Endothelial cell of umbilical vein (primary cell): ENCODE results near the gene SLC12A6. TPM values are rescaled to one million over a fixed set of nuclear protein-coding genes. Genes with fewer than 3 reads are reported as not detected.

Source experiments
- BruUV-seq: library from RNA; stranded (reverse); fragments of 400-500 nt; replicated peaks from 2 replicates; lab custom pipeline; 2021; lab: Mats Ljungman, UMichigan
- CTCF ChIA-PET: fragments of 300-600, 350-600 bp; sonication (Branson Sonifier 250); formaldehyde crosslinking; loops from one replicate; lab custom pipeline; 2021; ENCODE audit warnings: antibody characterized with exemption, inconsistent platforms; lab: Charles Lee
- POLR2A ChIA-PET: fragments of 300-600, 350-600 bp; sonication (Branson Sonifier 250); formaldehyde crosslinking; loops from one replicate; lab custom pipeline; 2021; ENCODE audit warnings: antibody characterized with exemption, inconsistent platforms; lab: Charles Lee
- DNase-seq: peaks from one replicate; pipeline ENCODE4 v3.0.0-alpha.2; 2011; ENCODE audit warnings: low read depth, low spot score
- FAIRE-seq: peaks from 2 replicates; lab custom pipeline; 2011; peaks lifted over from hg19 to GRCh38; lab: Jason Lieb, UNC
- H2AFZ ChIP-seq: 2 replicates; pipeline ENCODE4 v1.6.0; 2012; ENCODE audit warnings: low read depth, low read length, control low read depth, inconsistent platforms
- H3K27ac ChIP-seq: 2 replicates; pipeline ENCODE4 v1.5.1; 2011; ENCODE audit warnings: low read depth, mild to moderate bottlenecking, control low read depth, low read length, moderate library complexity; ENCODE audit not compliant: insufficient read depth
- H3K27me3 ChIP-seq, 2 experiments: 2 replicates each; pipeline versions ENCODE4 v1.6.0 to v1.6.1; 2011; ENCODE audit warnings: low read length in 2 of 2, mixed read lengths in 1 of 2; ENCODE audit not compliant: control insufficient read depth in 2 of 2, insufficient read depth in 2 of 2
- H3K36me3 ChIP-seq, 2 experiments: 2 replicates in 1 of 2; 3 replicates in 1 of 2; pipeline ENCODE4 v1.5.1; 2011; ENCODE audit warnings: low read length in 2 of 2, mild to moderate bottlenecking in 1 of 2, moderate library complexity in 1 of 2; ENCODE audit not compliant: control insufficient read depth in 2 of 2, insufficient read depth in 2 of 2; ENCODE audit errors: extremely low read depth in 1 of 2
- H3K4me1 ChIP-seq: 3 replicates; pipeline ENCODE4 v1.5.1; 2011; ENCODE audit warnings: mild to moderate bottlenecking, low read length; ENCODE audit not compliant: control insufficient read depth, insufficient read depth; ENCODE audit errors: extremely low read depth
- H3K4me2 ChIP-seq: 2 replicates; pipeline ENCODE4 v1.6.1; 2011; ENCODE audit warnings: low read length, control low read depth, mixed read lengths; ENCODE audit not compliant: insufficient read depth
- H3K4me3 ChIP-seq, 3 experiments: fragments of 200-600 bp in 1 of 3; sonication (generic), shearing (Covaris generic) in 1 of 3; replicated peaks in 1 of 3; 2 replicates each; pipeline ENCODE4 v1.5.1; 2011 to 2016; ENCODE audit warnings: control low read depth in 3 of 3, low read length in 3 of 3, mild to moderate bottlenecking in 2 of 3, inconsistent platforms in 1 of 3, low read depth in 1 of 3, moderate library complexity in 1 of 3; ENCODE audit not compliant: insufficient read depth in 1 of 3
- H3K79me2 ChIP-seq: 2 replicates; pipeline ENCODE4 v1.6.0; 2012; ENCODE audit warnings: low read length, inconsistent platforms; ENCODE audit not compliant: control insufficient read depth, insufficient read depth
- H3K9ac ChIP-seq: replicated peaks from 2 replicates; pipeline ENCODE3; 2011; ENCODE audit warnings: low read length, control low read depth; ENCODE audit not compliant: insufficient read depth; ENCODE audit errors: extremely low read depth
- H3K9me1 ChIP-seq: replicated peaks from 3 replicates; pipeline ENCODE4 v1.6.0; 2011; ENCODE audit warnings: mild to moderate bottlenecking, low read length; ENCODE audit not compliant: control insufficient read depth, insufficient read depth; ENCODE audit errors: extremely low read depth
- H3K9me3 ChIP-seq: replicated peaks from 2 replicates; pipeline ENCODE4 v1.5.1; 2012; ENCODE audit warnings: low read length, inconsistent platforms; ENCODE audit not compliant: control insufficient read depth, insufficient read depth
- H4K20me1 ChIP-seq: replicated peaks from 2 replicates; pipeline ENCODE3; 2011; ENCODE audit warnings: mild to moderate bottlenecking, low read length; ENCODE audit not compliant: control insufficient read depth, insufficient read depth; ENCODE audit errors: extremely low read depth
- CTCF ChIP-seq, 2 donors: IDR thresholded peaks; 1 replicate in 1 of 2; 2 replicates in 1 of 2; pipeline ENCODE4 v1.5.1; 2011; ENCODE audit warnings: low read length in 2 of 2, mild to moderate bottlenecking in 2 of 2, moderate library complexity in 2 of 2, control low read depth in 1 of 2, inconsistent platforms in 1 of 2, low read depth in 1 of 2; ENCODE audit not compliant: insufficient read depth in 1 of 2; ENCODE audit errors: extremely low read depth in 1 of 2
- EZH2 ChIP-seq: IDR thresholded peaks from 2 replicates; pipeline ENCODE4 v1.6.1; 2012; ENCODE audit warnings: borderline replicate concordance, low read depth, mild to moderate bottlenecking, moderate library complexity, low read length, inconsistent platforms; ENCODE audit not compliant: severe bottlenecking
- FOS ChIP-seq: IDR thresholded peaks from 2 replicates; pipeline ENCODE4 v1.6.1; 2011; ENCODE audit warnings: mild to moderate bottlenecking, low read length, moderate library complexity, borderline replicate concordance; ENCODE audit not compliant: insufficient read depth
- GATA2 ChIP-seq: IDR thresholded peaks from 2 replicates; pipeline ENCODE4 v1.7.0; 2011; ENCODE audit warnings: low read depth, mild to moderate bottlenecking, moderate library complexity, mixed read lengths, low read length; ENCODE audit not compliant: insufficient read length, insufficient read depth
- JUN ChIP-seq: IDR thresholded peaks from 2 replicates; pipeline ENCODE4 v1.6.1; 2011; ENCODE audit warnings: borderline replicate concordance, low read depth; ENCODE audit not compliant: insufficient read length, insufficient read depth
- MYC ChIP-seq: IDR thresholded peaks from one replicate; pipeline ENCODE4 v1.6.1; 2011; ENCODE audit warnings: mild to moderate bottlenecking, low read depth, low read length
- POLR2A ChIP-seq: IDR thresholded peaks from 2 replicates; pipeline ENCODE4 v1.6.1; 2012; ENCODE audit warnings: low read depth, mild to moderate bottlenecking, control low read depth, low read length
- POLR2AphosphoS5 ChIP-seq: IDR thresholded peaks from 2 replicates; pipeline ENCODE4 v1.6.1; 2012; ENCODE audit warnings: low read depth, mild to moderate bottlenecking, control low read depth, low read length, moderate library complexity; ENCODE audit not compliant: insufficient read depth
- dilution Hi-C: fragments of 300-500 bp; cut with MboI; formaldehyde crosslinking; loops from one replicate; pipeline ENCODE4 v1.15.0; 2019; ENCODE audit warnings: low sequenced_read_pairs; ENCODE audit not compliant: extremely low pct_ligation_motif_present
- intact Hi-C: fragments of 100-400 bp; cut with micrococcal nuclease; formaldehyde crosslinking; loops from one replicate; pipeline ENCODE4 v1.10.0; 2022
- polyA plus RNA-seq, 4 experiments: library from polyadenylated mRNA; depleted of rRNA in 3 of 4; stranded (reverse) in 3 of 4; unstranded in 1 of 4; fragments of >200 nt; gene quantifications; 2 replicates each; pipeline versions ENCODE4 v1.2.1 to v1.2.3, GENCODE V29; 2011 to 2012; ENCODE audit warnings: missing spikeins in 1 of 4
- total RNA-seq: library from RNA; stranded (reverse); gene quantifications from 2 replicates; pipeline ENCODE4 v1.2.3, GENCODE V29; 2021
- TF ChIP-seq, protein P1 (sequence below): IDR thresholded peaks from 2 replicates; pipeline ENCODE4 v1.6.1; 2011; ENCODE audit not compliant: insufficient read depth, insufficient read length

Gene SLC12A6
- total and polyA plus RNA-seq, 2 donors (not counting 3 experiments of a cell fraction or from before 2014, with no cell fraction given): 21.4 to 27.1 TPM

DNA sequence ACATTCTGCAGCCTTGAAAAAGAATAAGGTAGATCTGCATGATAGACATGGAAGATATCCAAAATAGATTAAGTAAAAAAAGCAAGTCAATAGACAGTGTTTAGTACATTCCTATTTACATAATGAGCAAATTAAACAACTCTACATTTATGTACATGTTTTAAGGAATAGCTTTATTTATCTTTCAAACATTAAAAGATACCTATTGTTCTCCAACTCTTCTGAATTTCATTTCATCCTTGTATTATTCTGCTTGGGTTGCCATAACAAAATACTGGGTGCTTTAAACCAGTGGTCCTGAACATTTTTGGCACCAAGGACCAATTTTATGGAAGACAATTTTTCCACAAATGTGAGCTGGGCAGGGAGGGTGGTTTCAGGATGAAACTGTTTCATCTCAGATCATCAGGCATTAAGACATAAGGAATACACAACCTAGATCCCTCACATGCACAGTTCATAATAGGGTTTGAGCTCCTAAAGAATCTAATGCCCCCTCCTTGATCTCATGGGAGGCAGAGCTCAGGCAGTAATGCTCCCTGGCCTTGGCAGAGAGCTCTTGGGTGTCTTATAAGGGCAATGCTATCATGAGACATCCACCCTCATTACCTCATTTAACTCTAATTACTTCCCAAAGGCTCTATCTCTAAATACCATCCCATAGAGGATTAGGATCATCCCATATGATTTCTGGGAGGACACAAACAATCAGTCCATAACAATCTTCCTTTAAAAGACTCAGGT lies 120.9 kb downstream of the SLC12A6 start:
- Histone ChIP-seq H3K27ac (no peak overlapping the region), H3K9ac (no peak overlapping the region), H3K9me1 (no peaks in the 10 kb centered on the region), H4K20me1 (no peaks in the 10 kb centered on the region), H3K9me3 (no peaks in the 10 kb centered on the region), H3K27me3 (no peaks in the 10 kb centered on the region), H3K4me3 (no peak overlapping the region), H3K36me3 (no peaks in the 10 kb centered on the region), H3K4me1 (no peaks in the 10 kb centered on the region), H3K79me2 (no peaks in the 10 kb centered on the region), H3K4me2 (no peak overlapping the region), H2AFZ (no peak overlapping the region)
- no TSS peak for BruUV-seq
- ChIA-PET CTCF (interaction anchor here (2.1 to 2.8 kb wide), 2 partner anchors 7 to 107 kb away, joined by 9 to 16 read pairs; partner anchors contain the start of gene KATNBL1), POLR2A (no interaction called here)
- no peak for FAIRE-seq
- dilution Hi-C loops: no loop called here
- DNase-seq: no peak
- TF ChIP-seq MYC (no peak), JUN (no peak), GATA2 (no peak), POLR2A (no peak), CTCF (IDR thresholded peaks at IDR 0.05; ENCODE audit: extremely low read depth in 1 of 2, insufficient read depth in 1 of 2, low read depth in 1 of 2, low read length in 2 of 2) (no peak), EZH2 (no peak), FOS (no peak), POLR2AphosphoS5 (no peak)
- TF ChIP-seq, protein P1, sequence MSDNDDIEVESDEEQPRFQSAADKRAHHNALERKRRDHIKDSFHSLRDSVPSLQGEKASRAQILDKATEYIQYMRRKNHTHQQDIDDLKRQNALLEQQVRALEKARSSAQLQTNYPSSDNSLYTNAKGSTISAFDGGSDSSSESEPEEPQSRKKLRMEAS: no peak
- intact Hi-C loops: no loop called here
